Measurements from ENCODE around the gene IL16. TPM values are rescaled to one million over a fixed set of nuclear protein-coding genes. Genes with fewer than 3 reads are reported as not detected.

The IL16 gene
- total RNA-seq, 1 experiment from 2014 or later = 1.8 TPM

DNA sequence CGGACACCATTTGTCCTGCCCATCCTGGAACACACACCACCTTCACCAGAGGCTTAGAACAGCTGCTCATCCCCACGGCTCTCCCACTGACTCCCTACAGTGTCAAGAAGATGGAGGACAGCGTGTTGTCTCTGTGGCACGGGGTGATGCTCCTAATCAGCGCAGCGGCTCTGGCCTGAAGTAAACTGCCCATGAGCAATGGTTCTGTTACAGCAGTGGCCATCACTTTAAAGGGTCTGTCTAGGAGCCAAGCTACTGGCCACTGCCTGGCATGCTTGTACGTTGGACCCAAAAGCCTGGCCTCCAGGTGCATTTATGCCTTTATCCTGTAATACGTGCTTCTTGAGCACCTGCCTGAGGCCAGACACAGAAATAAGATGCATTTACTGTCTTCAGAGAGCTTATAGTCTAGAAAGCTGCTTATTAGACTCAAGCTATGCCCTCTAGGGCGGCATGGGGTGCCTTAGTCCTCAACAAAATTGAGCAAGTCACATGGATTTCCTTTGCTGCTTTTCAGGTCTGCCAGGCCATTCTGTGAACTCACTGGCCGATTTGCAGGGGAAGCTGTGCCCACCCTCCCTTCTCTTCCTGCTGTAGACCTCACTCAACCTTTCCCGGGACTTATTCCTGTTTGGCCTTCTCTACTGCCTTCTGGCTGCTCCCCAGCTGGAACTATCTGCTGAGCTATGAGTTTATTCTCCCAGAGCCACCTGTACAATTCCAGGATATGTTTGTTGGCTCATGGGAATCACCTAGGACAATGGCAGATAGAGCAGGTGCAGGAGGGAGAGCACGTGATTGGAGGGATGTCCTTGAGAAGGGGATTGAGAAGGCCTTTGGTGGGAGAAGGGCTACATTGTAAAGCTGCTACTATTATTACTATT is 75.3 kb downstream of the IL16 start:
- H3K36me3 ChIP-seq (ENCODE audit: insufficient read depth, low read length, poor library complexity, severe bottlenecking) = no peaks in the 10 kb centered on the region
- no peak for DNase-seq (ENCODE audit: low spot score)
- ChIA-PET CTCF (interaction anchor here (0.6 kb wide), 1 partner anchor 873 kb away, joined by 3 read pairs; no protein-coding TSS in a partner anchor), POLR2A (ENCODE audit: low non-redundant PET) (no interaction called here)
- H3K4me3 ChIP-seq (ENCODE audit: low read depth, low read length, poor library complexity, severe bottlenecking) = no peak overlapping the region
- TF ChIP-seq, protein P1, sequence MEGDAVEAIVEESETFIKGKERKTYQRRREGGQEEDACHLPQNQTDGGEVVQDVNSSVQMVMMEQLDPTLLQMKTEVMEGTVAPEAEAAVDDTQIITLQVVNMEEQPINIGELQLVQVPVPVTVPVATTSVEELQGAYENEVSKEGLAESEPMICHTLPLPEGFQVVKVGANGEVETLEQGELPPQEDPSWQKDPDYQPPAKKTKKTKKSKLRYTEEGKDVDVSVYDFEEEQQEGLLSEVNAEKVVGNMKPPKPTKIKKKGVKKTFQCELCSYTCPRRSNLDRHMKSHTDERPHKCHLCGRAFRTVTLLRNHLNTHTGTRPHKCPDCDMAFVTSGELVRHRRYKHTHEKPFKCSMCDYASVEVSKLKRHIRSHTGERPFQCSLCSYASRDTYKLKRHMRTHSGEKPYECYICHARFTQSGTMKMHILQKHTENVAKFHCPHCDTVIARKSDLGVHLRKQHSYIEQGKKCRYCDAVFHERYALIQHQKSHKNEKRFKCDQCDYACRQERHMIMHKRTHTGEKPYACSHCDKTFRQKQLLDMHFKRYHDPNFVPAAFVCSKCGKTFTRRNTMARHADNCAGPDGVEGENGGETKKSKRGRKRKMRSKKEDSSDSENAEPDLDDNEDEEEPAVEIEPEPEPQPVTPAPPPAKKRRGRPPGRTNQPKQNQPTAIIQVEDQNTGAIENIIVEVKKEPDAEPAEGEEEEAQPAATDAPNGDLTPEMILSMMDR (conservative IDR thresholded peaks at IDR 0.05; ENCODE audit: low read depth, low read length) = no peak
- TF ChIP-seq EZH2 (IDR thresholded peaks at IDR 0.05; ENCODE audit: borderline replicate concordance, low read depth, low read length, poor library complexity, severe bottlenecking) = no peak
- intact Hi-C loops (cut with micrococcal nuclease; ENCODE audit: unreplicated experiment) = loop anchor here (5.0 to 10.0 kb wide), 2 partner anchors 203 to 920 kb away; no protein-coding TSS in a partner anchor
- H3K27ac ChIP-seq (ENCODE audit: low read depth, low read length, poor library complexity, severe bottlenecking) = no peak overlapping the region
- no TSS peak for BruUV-seq (replicated peaks)
- no peaks in the 10 kb centered on the region for H3K4me1 ChIP-seq (ENCODE audit: insufficient read depth, low read length, poor library complexity, severe bottlenecking)
- H3K27me3 ChIP-seq (replicated peaks; ENCODE audit: insufficient read depth, low read depth, low read length, poor library complexity) = no peaks in the 10 kb centered on the region
- H3K9me3 ChIP-seq (ENCODE audit: low read depth, low read length, poor library complexity, severe bottlenecking) = peaks cover 4% of the 10 kb centered on the region

DNA sequence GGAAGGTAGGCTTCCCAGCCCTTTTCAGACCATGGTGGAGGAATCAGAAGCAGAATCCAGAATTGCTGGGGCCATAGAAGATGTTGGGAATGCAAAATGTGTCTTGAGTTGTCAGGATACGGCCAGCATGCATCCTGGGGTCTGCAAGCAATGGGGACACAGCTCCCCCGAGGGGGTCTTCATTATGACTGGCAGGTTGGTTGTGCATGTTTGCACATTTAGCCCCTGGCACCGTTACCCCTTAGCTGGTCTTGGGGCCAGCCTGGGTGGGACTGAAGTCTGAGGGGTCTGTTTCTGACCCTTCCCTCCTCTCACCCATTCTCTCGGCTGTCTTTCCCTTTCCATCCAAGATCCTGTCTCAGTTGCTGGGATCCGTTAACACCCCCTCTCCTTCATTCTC is 76.5 kb downstream of the IL16 start:
- intact Hi-C loops (cut with micrococcal nuclease; ENCODE audit: unreplicated experiment) = loop anchor here (5.0 to 10.0 kb wide), 2 partner anchors 202 to 919 kb away; no protein-coding TSS in a partner anchor
- Histone ChIP-seq H3K27ac (ENCODE audit: low read depth, low read length, poor library complexity, severe bottlenecking) (no peak overlapping the region), H3K9me3 (ENCODE audit: low read depth, low read length, poor library complexity, severe bottlenecking) (peaks cover 6% of the 10 kb centered on the region), H3K36me3 (ENCODE audit: insufficient read depth, low read length, poor library complexity, severe bottlenecking) (no peaks in the 10 kb centered on the region), H3K4me1 (ENCODE audit: insufficient read depth, low read length, poor library complexity, severe bottlenecking) (no peaks in the 10 kb centered on the region), H3K4me3 (ENCODE audit: low read depth, low read length, poor library complexity, severe bottlenecking) (no peak overlapping the region), H3K27me3 (replicated peaks; ENCODE audit: insufficient read depth, low read depth, low read length, poor library complexity) (no peaks in the 10 kb centered on the region)
- TF ChIP-seq EZH2 (IDR thresholded peaks at IDR 0.05; ENCODE audit: borderline replicate concordance, low read depth, low read length, poor library complexity, severe bottlenecking) = no peak
- POLR2A ChIA-PET (ENCODE audit: low non-redundant PET) = no interaction called here
- CTCF ChIA-PET = no interaction called here
- BruUV-seq (replicated peaks) = no TSS peak
- DNase-seq (ENCODE audit: low spot score) = no peak

DNA sequence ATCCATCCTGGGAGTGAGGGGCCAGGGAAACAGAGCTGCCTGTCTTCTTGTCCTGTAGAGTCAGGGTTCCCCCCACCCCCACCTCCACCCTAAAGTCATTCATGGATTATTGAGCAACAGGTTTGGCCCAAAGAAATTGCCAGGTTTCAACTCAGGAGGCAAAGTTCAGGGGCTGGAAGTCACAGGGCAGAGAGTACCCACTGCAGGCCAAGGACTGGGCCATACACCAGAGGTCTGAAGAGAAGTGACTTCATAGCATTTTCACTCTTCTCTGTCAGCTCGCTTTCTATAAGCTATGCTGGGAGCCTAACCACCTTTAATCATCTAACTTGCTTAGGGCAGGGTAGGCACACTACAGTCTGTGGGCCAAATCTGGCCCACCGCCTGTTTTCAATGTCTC is 77.2 kb downstream of the IL16 start:
- no TSS peak for BruUV-seq (replicated peaks)
- DNase-seq (ENCODE audit: low spot score) = no peak
- Histone ChIP-seq H3K36me3 (ENCODE audit: insufficient read depth, low read length, poor library complexity, severe bottlenecking) (no peaks in the 10 kb centered on the region), H3K27ac (ENCODE audit: low read depth, low read length, poor library complexity, severe bottlenecking) (no peak overlapping the region), H3K9me3 (ENCODE audit: low read depth, low read length, poor library complexity, severe bottlenecking) (peaks cover 6% of the 10 kb centered on the region), H3K4me3 (ENCODE audit: low read depth, low read length, poor library complexity, severe bottlenecking) (no peak overlapping the region), H3K4me1 (ENCODE audit: insufficient read depth, low read length, poor library complexity, severe bottlenecking) (no peaks in the 10 kb centered on the region), H3K27me3 (replicated peaks; ENCODE audit: insufficient read depth, low read depth, low read length, poor library complexity) (no peaks in the 10 kb centered on the region)
- TF ChIP-seq, protein P1 (conservative IDR thresholded peaks at IDR 0.05; ENCODE audit: low read depth, low read length) = no peak
- TF ChIP-seq EZH2 (IDR thresholded peaks at IDR 0.05; ENCODE audit: borderline replicate concordance, low read depth, low read length, poor library complexity, severe bottlenecking) = no peak
- intact Hi-C loops (cut with micrococcal nuclease; ENCODE audit: unreplicated experiment) = loop anchor here (5.0 to 10.0 kb wide), 2 partner anchors 201 to 918 kb away; no protein-coding TSS in a partner anchor
- ChIA-PET CTCF (interaction anchor here (1.6 to 1.9 kb wide), 2 partner anchors 8 to 127 kb away, joined by 15 to 17 read pairs; no protein-coding TSS in a partner anchor), POLR2A (ENCODE audit: low non-redundant PET) (no interaction called here)
